H1 (cell line): ENCODE results near the gene LIPC. TPM values are rescaled to one million over a fixed set of nuclear protein-coding genes. Genes with fewer than 3 reads are reported as not detected.

Experiments used
- CTCF ChIA-PET: fragments of 300-600 bp; sonication (Branson Sonifier 250); formaldehyde crosslinking; loops from one replicate; lab custom pipeline; 2021; ENCODE audit not compliant: partially characterized antibody; lab: Charles Lee
- POLR2A ChIA-PET: fragments of 300-600 bp; sonication (Branson Sonifier 250); formaldehyde crosslinking; loops from one replicate; lab custom pipeline; 2021; ENCODE audit warnings: inconsistent platforms; ENCODE audit not compliant: partially characterized antibody; lab: Charles Lee
- DNase-seq, 2 experiments: peaks; one replicate each; pipeline versions ENCODE4 v3.0.0 to v3.0.0-alpha.2; 2010 to 2022; ENCODE audit warnings: low spot score in 2 of 2, low read depth in 1 of 2, mixed read lengths in 1 of 2
- FAIRE-seq: peaks from 2 replicates; lab custom pipeline; 2011; peaks lifted over from hg19 to GRCh38; lab: Jason Lieb, UNC
- H2AFZ ChIP-seq: 2 replicates; pipeline ENCODE4 v1.8.1; 2012; ENCODE audit warnings: low read length, inconsistent platforms
- H2AK5ac ChIP-seq: 2 replicates; pipeline ENCODE4 v1.6.1; 2013; ENCODE audit warnings: low read depth, low read length
- H2BK120ac ChIP-seq: replicated peaks from 2 replicates; pipeline ENCODE3; 2013; ENCODE audit warnings: low read depth, low read length, inconsistent platforms
- H2BK12ac ChIP-seq: 2 replicates; pipeline ENCODE4 v1.6.1; 2013; ENCODE audit warnings: low read depth, low read length
- H2BK15ac ChIP-seq: 2 replicates; pipeline ENCODE4 v1.6.1; 2013; ENCODE audit warnings: low read length
- H2BK20ac ChIP-seq: 2 replicates; pipeline ENCODE4 v1.6.1; 2013; ENCODE audit warnings: low read length
- H2BK5ac ChIP-seq: 2 replicates; pipeline ENCODE4 v1.6.1; 2013; ENCODE audit warnings: low read depth, low read length
- H3K14ac ChIP-seq: 2 replicates; pipeline ENCODE4 v1.6.1; 2013; ENCODE audit warnings: inconsistent platforms; ENCODE audit not compliant: insufficient read length
- H3K18ac ChIP-seq: 2 replicates; pipeline ENCODE4 v1.6.1; 2013; ENCODE audit warnings: low read length; ENCODE audit errors: extremely low read depth
- H3K23ac ChIP-seq: 2 replicates; pipeline ENCODE4 v1.6.1; 2013; ENCODE audit warnings: inconsistent platforms; ENCODE audit not compliant: insufficient read length
- H3K23me2 ChIP-seq: 2 replicates; pipeline ENCODE4 v1.6.1; 2013; ENCODE audit warnings: low read depth, low read length
- H3K27ac ChIP-seq: 2 replicates; pipeline ENCODE4 v1.6.1; 2011; ENCODE audit warnings: low read depth, low read length, inconsistent platforms
- H3K27me3 ChIP-seq, 4 experiments: replicated peaks in 1 of 4; 1 replicate in 1 of 4; 2 replicates in 3 of 4; pipeline versions ENCODE4 v1.6.1 to v1.8.1; 2011 to 2013; ENCODE audit warnings: low read length in 3 of 4, mild to moderate bottlenecking in 3 of 4, inconsistent platforms in 2 of 4, mixed read lengths in 2 of 4, moderate library complexity in 1 of 4; ENCODE audit not compliant: control insufficient read depth in 3 of 4, insufficient read depth in 3 of 4; ENCODE audit errors: extremely low read depth in 1 of 4
- H3K36me3 ChIP-seq, 4 experiments: 2 replicates each; pipeline versions ENCODE4 v1.6.1 to v1.8.1; 2011 to 2013; ENCODE audit warnings: mild to moderate bottlenecking in 4 of 4, low read length in 3 of 4, moderate library complexity in 2 of 4, control low read depth in 1 of 4, inconsistent platforms in 1 of 4; ENCODE audit not compliant: insufficient read depth in 4 of 4, control insufficient read depth in 2 of 4
- H3K4ac ChIP-seq: replicated peaks from 2 replicates; pipeline ENCODE3; 2013; ENCODE audit warnings: low read length, low read depth, mixed read lengths, inconsistent platforms; ENCODE audit not compliant: insufficient read length
- H3K4me1 ChIP-seq, 4 experiments: replicated peaks in 1 of 4; 1 replicate in 1 of 4; 2 replicates in 3 of 4; pipeline versions ENCODE4 v1.6.1 to v1.8.1; 2011 to 2013; ENCODE audit warnings: low read length in 3 of 4, inconsistent platforms in 2 of 4, mixed read lengths in 1 of 4; ENCODE audit not compliant: insufficient read depth in 4 of 4, control insufficient read depth in 3 of 4
- H3K4me2 ChIP-seq, 2 experiments: 2 replicates each; pipeline versions ENCODE4 v1.6.1 to v1.8.1; 2011 to 2013; ENCODE audit warnings: low read depth in 2 of 2, low read length in 2 of 2, control low read depth in 1 of 2, inconsistent platforms in 1 of 2, mild to moderate bottlenecking in 1 of 2; ENCODE audit not compliant: insufficient read depth in 1 of 2
- H3K4me3 ChIP-seq, 4 experiments: fragments of 200-600, 300-600 bp in 1 of 4; sonication (generic), shearing (Covaris generic), sonication (Bioruptor Twin) in 1 of 4; 2 replicates each; pipeline versions ENCODE4 v1.5.1 to v1.8.1; 2011 to 2016; ENCODE audit warnings: low read length in 4 of 4, low read depth in 3 of 4, control low read depth in 2 of 4, inconsistent platforms in 2 of 4, mild to moderate bottlenecking in 2 of 4, mixed read lengths in 1 of 4, moderate library complexity in 1 of 4; ENCODE audit not compliant: insufficient read depth in 2 of 4; ENCODE audit errors: extremely low read depth in 1 of 4
- H3K56ac ChIP-seq: replicated peaks from 2 replicates; pipeline ENCODE3; 2013; ENCODE audit warnings: low read depth, mild to moderate bottlenecking, mixed read lengths, low read length, inconsistent platforms; ENCODE audit not compliant: insufficient read length
- H3K79me1 ChIP-seq: 2 replicates; pipeline ENCODE4 v1.6.1; 2013; ENCODE audit warnings: low read depth, low read length, control low read depth
- H3K79me2 ChIP-seq, 2 experiments: 2 replicates each; pipeline versions ENCODE4 v1.6.1 to v1.8.1; 2012 to 2013; ENCODE audit warnings: low read length in 2 of 2, mild to moderate bottlenecking in 2 of 2, inconsistent platforms in 1 of 2; ENCODE audit not compliant: insufficient read depth in 2 of 2, control insufficient read depth in 1 of 2
- H3K9ac ChIP-seq, 4 experiments: replicated peaks in 1 of 4; 1 replicate in 1 of 4; 2 replicates in 3 of 4; pipeline versions ENCODE4 v1.6.1 to v1.8.1; 2011 to 2013; ENCODE audit warnings: low read depth in 3 of 4, low read length in 3 of 4, control low read depth in 2 of 4, mild to moderate bottlenecking in 2 of 4, moderate library complexity in 2 of 4, inconsistent platforms in 1 of 4; ENCODE audit errors: extremely low read depth in 1 of 4
- H3K9me3 ChIP-seq, 2 experiments: 2 replicates each; pipeline versions ENCODE4 v1.6.1 to v1.8.1; 2012 to 2013; ENCODE audit warnings: mild to moderate bottlenecking in 2 of 2, moderate library complexity in 2 of 2, control low read depth in 1 of 2, inconsistent platforms in 1 of 2, low read depth in 1 of 2, low read length in 1 of 2, mixed read lengths in 1 of 2; ENCODE audit not compliant: insufficient read depth in 2 of 2
- H4K20me1 ChIP-seq, 2 experiments: replicated peaks in 1 of 2; 2 replicates each; pipeline versions ENCODE3 to v1.8.1; 2011 to 2013; ENCODE audit warnings: inconsistent platforms in 2 of 2, low read length in 2 of 2, mild to moderate bottlenecking in 1 of 2; ENCODE audit not compliant: insufficient read depth in 2 of 2, control insufficient read depth in 1 of 2
- H4K5ac ChIP-seq: 2 replicates; pipeline ENCODE4 v1.6.1; 2013; ENCODE audit warnings: low read length, low read depth, mixed read lengths, inconsistent platforms; ENCODE audit not compliant: insufficient read length
- H4K8ac ChIP-seq: 2 replicates; pipeline ENCODE4 v1.8.0; 2013; ENCODE audit warnings: mild to moderate bottlenecking, moderate library complexity, low read length, inconsistent platforms; ENCODE audit not compliant: insufficient read depth; ENCODE audit errors: extremely low read depth
- H4K91ac ChIP-seq: replicated peaks from 2 replicates; pipeline ENCODE3; 2013; ENCODE audit warnings: low read length, mixed read lengths, inconsistent platforms; ENCODE audit not compliant: insufficient read length
- CTBP2 ChIP-seq: IDR thresholded peaks from 2 replicates; pipeline ENCODE4 v1.7.0; 2011; ENCODE audit warnings: borderline replicate concordance, mild to moderate bottlenecking, moderate library complexity, mixed read lengths, low read length; ENCODE audit not compliant: insufficient read depth, insufficient read length
- CTCF ChIP-seq, 3 experiments: IDR thresholded peaks; 1 replicate in 2 of 3; 2 replicates in 1 of 3; pipeline versions ENCODE4 v1.5.1 to v1.6.1; 2011; ENCODE audit warnings: low read length in 3 of 3, mild to moderate bottlenecking in 3 of 3, inconsistent platforms in 2 of 3, low read depth in 1 of 3, moderate library complexity in 1 of 3; ENCODE audit not compliant: insufficient read depth in 1 of 3; ENCODE audit errors: control extremely low read depth in 1 of 3
- EZH2 ChIP-seq: fragments of 200-600 bp; sonication (generic); IDR thresholded peaks from 2 replicates; pipeline ENCODE4 v1.7.1; 2012; ENCODE audit warnings: low read depth, mild to moderate bottlenecking, moderate library complexity, low read length, inconsistent platforms; ENCODE audit not compliant: severe bottlenecking
- RAD21 ChIP-seq, 2 experiments: IDR thresholded peaks in 1 of 2; conservative IDR thresholded peaks in 1 of 2; 2 replicates each; pipeline ENCODE4 v1.6.1; 2011; ENCODE audit warnings: low read depth in 2 of 2, low read length in 2 of 2, improper control_type of control experiment in 1 of 2, inconsistent platforms in 1 of 2, mild to moderate bottlenecking in 1 of 2, moderate library complexity in 1 of 2
- WGBS, 2 experiments: shearing (Covaris generic) in 1 of 2; methylation state at CpG; one replicate each; pipeline versions ENCODE4 v1.1.6 to v1.1.7; 2013 to 2015; ENCODE audit warnings: low lambda C conversion rate in 2 of 2, mixed read lengths in 2 of 2, inconsistent platforms in 1 of 2, low coverage in 1 of 2, missing lambda C conversion rate in 1 of 2; ENCODE audit not compliant: insufficient replicate concordance in 2 of 2, insufficient coverage in 1 of 2, insufficient read length in 1 of 2; ENCODE audit errors: extremely low coverage in 1 of 2, missing lambda C conversion rate in 1 of 2; 5-methylcytosine and 5-hydroxymethylcytosine counted together
- polyA plus RNA-seq, 7 experiments: library from polyadenylated mRNA; depleted of rRNA in 3 of 7; stranded (reverse) in 5 of 7; unstranded in 2 of 7; fragments of >200 nt in 5 of 7; fragments of 200-250 nt in 2 of 7; gene quantifications; 1 replicate in 5 of 7; 2 replicates in 1 of 7; 4 replicates in 1 of 7; pipeline versions ENCODE4 v1.2.1 to v1.2.3, GENCODE V29; 2011 to 2013; ENCODE audit warnings: missing spikeins in 2 of 7, mixed read lengths in 2 of 7
- total RNA-seq: library from RNA; stranded (reverse); fragmentation: NEBNext Ultra II Directional; extraction: Animal tissue kit (Norgen Biotek cat#: 25700); gene quantifications from 2 replicates; pipeline ENCODE4 v1.2.1, GENCODE V29; 2021

LIPC gene
- total and polyA plus RNA-seq, 2 of the 8 experiments (the other 6 are each of a cell fraction or from before 2014, with no cell fraction given): not detected

GRCh38 chr15:58555162-58556027, 123.6 kb downstream of the LIPC start:
- H4K20me1 ChIP-seq: no peaks in the 10 kb centered on the region
- CTCF ChIA-PET: interaction anchor here (1.4 to 2.1 kb wide), 5 partner anchors 14 to 327 kb away, joined by 3 to 5 read pairs (median 4); no protein-coding TSS in a partner anchor
- 0 out of 2 replicates have a peak overlapping the region, but pooled peaks have one; percentile 3 for H2AFZ ChIP-seq
- H3K27ac ChIP-seq: no peak overlapping the region
- no peak overlapping the region for H3K18ac ChIP-seq
- 0 out of 2 replicates have a peak, but pooled peaks cover under 1% of the 10 kb centered on the region for H3K23me2 ChIP-seq
- no peak overlapping the region for H4K5ac ChIP-seq
- H2BK20ac ChIP-seq: no peak overlapping the region; the same call in 1 of the 2 replicates
- no peak overlapping the region for H2BK15ac ChIP-seq
- TF ChIP-seq EZH2 (no peak), CTCF (IDR thresholded peaks at IDR 0.05; ENCODE audit: control extremely low read depth in 1 of 3, insufficient read depth in 1 of 3, low read depth in 1 of 3, low read length in 3 of 3) (peak; percentile 8 to 35 (median 19)), CTBP2 (no peak), RAD21 (IDR thresholded peaks at IDR 0.05 in 1 of 2, conservative IDR thresholded peaks at IDR 0.05 in 1 of 2; ENCODE audit: low read depth in 2 of 2, low read length in 2 of 2) (peak; percentile 44 to 60; a peak in 3 of 4 replicates)
- no peak overlapping the region for H2AK5ac ChIP-seq
- no peak overlapping the region for H4K8ac ChIP-seq
- POLR2A ChIA-PET: no interaction called here
- H3K14ac ChIP-seq: no peak overlapping the region
- DNase-seq: no peak
- H3K79me1 ChIP-seq: no peaks in the 10 kb centered on the region
- WGBS, 2 experiments: 75% methylated on average over 15 of the region's 15 CpGs; no CpG with 5 or more reads in 1 of the 2 experiments
- H3K4ac ChIP-seq: no peak overlapping the region
- H3K9me3 ChIP-seq: peaks cover 7 to 8% of the 10 kb centered on the region in 2 experiments; a peak in 3 of 4 replicates
- H2BK12ac ChIP-seq: no peak overlapping the region; the same call in 1 of the 2 replicates
- no peak overlapping the region for H3K4me3 ChIP-seq
- no peak overlapping the region for H4K91ac ChIP-seq
- no peak overlapping the region for H3K56ac ChIP-seq
- no peak overlapping the region for H3K4me2 ChIP-seq
- no peak for FAIRE-seq
- H3K23ac ChIP-seq: no peak overlapping the region
- peaks cover 0 to 7% (median 3%) of the 10 kb centered on the region in 4 experiments; a peak in 4 of 7 replicates for H3K4me1 ChIP-seq
- no peaks in the 10 kb centered on the region; a peak in 1 of 7 replicates for H3K27me3 ChIP-seq
- H3K36me3 ChIP-seq: no peaks in the 10 kb centered on the region
- H3K9ac ChIP-seq: no peak overlapping the region
- H3K79me2 ChIP-seq: no peaks in the 10 kb centered on the region
- no peak overlapping the region for H2BK5ac ChIP-seq
- H2BK120ac ChIP-seq: no peak overlapping the region
